Measurements from ENCODE around the gene NPR2. TPM values are rescaled to one million over a fixed set of nuclear protein-coding genes. Genes with fewer than 3 reads are reported as not detected.

Gene NPR2
- total and polyA plus RNA-seq, 2 of the 13 experiments (the other 11 are each of a cell fraction or from before 2014, with no cell fraction given) = 7.4 to 9.4 TPM

- TF ChIP-seq TAF15 (IDR thresholded peaks at IDR 0.05; ENCODE audit: low read depth, low read length, poor library complexity, severe bottlenecking) (no peak), GATA4 (IDR thresholded peaks at IDR 0.05; ENCODE audit: borderline replicate concordance, low read depth) (no peak), ZNF792 (CRISPR knock-in tag; IDR thresholded peaks at IDR 0.05) (peak; percentile 43; the same call in 1 of the 2 replicates), PTBP1 (IDR thresholded peaks at IDR 0.05; ENCODE audit: low read depth, low read length, poor library complexity, severe bottlenecking) (no peak), ZNF503 (CRISPR knock-in tag; IDR thresholded peaks at IDR 0.05) (no peak), ZNF121 (CRISPR knock-in tag; IDR thresholded peaks at IDR 0.05) (no peak), ZNF317 (CRISPR knock-in tag; IDR thresholded peaks at IDR 0.05) (0 out of 2 replicates have a peak, but pooled peaks have one; percentile 15), NCOA1 (CRISPR knock-in tag; IDR thresholded peaks at IDR 0.05) (no peak), ZNF335 (CRISPR knock-in tag; IDR thresholded peaks at IDR 0.05) (peak; percentile 56; the same call in 1 of the 2 replicates), CSRNP1 (CRISPR knock-in tag; IDR thresholded peaks at IDR 0.05) (0 out of 2 replicates have a peak, but pooled peaks have one; percentile 50), AGO1 (IDR thresholded peaks at IDR 0.05; ENCODE audit: low read depth, low read length, poor library complexity, severe bottlenecking) (no peak), ZNF574 (CRISPR knock-in tag; IDR thresholded peaks at IDR 0.05) (peak; percentile 94), TAF1 (CRISPR knock-in tag; IDR thresholded peaks at IDR 0.05) (peak; percentile 43; the same call in 1 of the 2 replicates), FUBP1 (CRISPR knock-in tag; IDR thresholded peaks at IDR 0.05; ENCODE audit: borderline replicate concordance) (no peak), TEAD2 (CRISPR knock-in tag; IDR thresholded peaks at IDR 0.05) (no peak), EEA1 (CRISPR knock-in tag; IDR thresholded peaks at IDR 0.05; ENCODE audit: borderline replicate concordance) (no peak), NKX3-1 (CRISPR knock-in tag; IDR thresholded peaks at IDR 0.05) (no peak), ZFP62 (CRISPR knock-in tag; IDR thresholded peaks at IDR 0.05) (no peak), IKZF1 (IDR thresholded peaks at IDR 0.05) (no peak), POLR2A (IDR thresholded peaks at IDR 0.05; ENCODE audit: insufficient read depth in 1 of 2, low read depth in 2 of 2, low read length in 2 of 2) (peak in 1 of 2 experiments; percentile 68; a peak in 3 of 4 replicates), RFXAP (CRISPR knock-in tag; IDR thresholded peaks at IDR 0.05; ENCODE audit: borderline replicate concordance) (0 out of 2 replicates have a peak, but pooled peaks have one; percentile 15), MZF1 (CRISPR knock-in tag; IDR thresholded peaks at IDR 0.05; ENCODE audit: borderline replicate concordance) (no peak), ZNF713 (CRISPR knock-in tag; IDR thresholded peaks at IDR 0.05) (no peak)
Measured at GRCh38 chr9:35812025-35812602, 20.7 kb downstream of the NPR2 start, which contains the start of gene SPAG8 (continued).
